Mesothelial cell of epicardium (in vitro differentiated cells): Measurements from ENCODE around the gene KLHL14. TPM values are rescaled to one million over a fixed set of nuclear protein-coding genes. Genes with fewer than 3 reads are reported as not detected.

Experiments
- DNase-seq, 2 experiments: peaks; one replicate each; pipeline ENCODE4 v3.0.0; 2021; ENCODE audit warnings: low spot score in 2 of 2; ENCODE audit not compliant: unreplicated experiment in 2 of 2
- H3K27ac Mint-ChIP-seq: 2 replicates; pipeline ENCODE4 v1.8.0; 2021; ENCODE audit warnings: mixed read lengths
- H3K27me3 Mint-ChIP-seq: 2 replicates; pipeline ENCODE4 v1.8.0; 2021; ENCODE audit warnings: low read depth, mixed read lengths
- H3K36me3 Mint-ChIP-seq: 2 replicates; pipeline ENCODE4 v1.8.0; 2021; ENCODE audit warnings: mixed read lengths
- H3K4me1 Mint-ChIP-seq: 2 replicates; pipeline ENCODE4 v1.8.0; 2021; ENCODE audit warnings: mixed read lengths
- H3K4me3 Mint-ChIP-seq: 2 replicates; pipeline ENCODE4 v1.8.0; 2021; ENCODE audit warnings: mild to moderate bottlenecking, moderate library complexity, mixed read lengths
- H3K9me3 Mint-ChIP-seq: 2 replicates; pipeline ENCODE4 v1.8.0; 2021; ENCODE audit warnings: mixed read lengths
- total RNA-seq: library from RNA; stranded (reverse); gene quantifications from 3 replicates; pipeline ENCODE4 v1.2.1, GENCODE V29; 2021
- TF ChIP-seq, protein P1 (sequence below): fragments of 200-600 bp; sonication (generic); IDR thresholded peaks from one replicate; pipeline ENCODE4 v1.5.0; 2021; ENCODE audit warnings: antibody characterized with exemption; ENCODE audit not compliant: unreplicated experiment

Gene KLHL14
- total RNA-seq, 1 donor from 2014 or later, result 0.04 TPM

DNA sequence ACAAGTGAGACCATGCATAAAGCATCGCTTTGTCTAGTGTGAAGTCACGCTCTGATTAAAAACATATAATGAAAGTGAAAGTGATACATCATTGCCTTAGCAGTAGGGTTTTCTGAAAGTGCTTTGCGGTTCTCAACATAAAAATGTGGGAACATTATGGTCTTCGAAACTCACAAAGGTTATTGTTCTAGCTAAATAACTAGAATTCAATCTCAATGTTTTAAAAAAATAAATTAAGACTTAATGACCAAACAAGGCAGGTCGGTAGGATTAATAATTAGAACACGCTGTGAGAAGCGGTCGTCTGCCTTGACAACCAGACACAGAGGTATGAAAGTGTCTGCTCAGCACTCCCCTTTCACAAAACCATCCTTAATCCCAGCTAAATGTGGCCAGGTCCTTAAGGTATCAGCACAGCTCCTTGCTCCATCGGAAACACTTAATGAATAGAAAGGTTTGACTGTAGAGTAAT is 42.2 kb downstream of the KLHL14 start:
- no peaks in the 10 kb centered on the region for H3K36me3 Mint-ChIP-seq
- H3K4me3 Mint-ChIP-seq, result no peak overlapping the region
- H3K27ac Mint-ChIP-seq, result no peak overlapping the region

DNA sequence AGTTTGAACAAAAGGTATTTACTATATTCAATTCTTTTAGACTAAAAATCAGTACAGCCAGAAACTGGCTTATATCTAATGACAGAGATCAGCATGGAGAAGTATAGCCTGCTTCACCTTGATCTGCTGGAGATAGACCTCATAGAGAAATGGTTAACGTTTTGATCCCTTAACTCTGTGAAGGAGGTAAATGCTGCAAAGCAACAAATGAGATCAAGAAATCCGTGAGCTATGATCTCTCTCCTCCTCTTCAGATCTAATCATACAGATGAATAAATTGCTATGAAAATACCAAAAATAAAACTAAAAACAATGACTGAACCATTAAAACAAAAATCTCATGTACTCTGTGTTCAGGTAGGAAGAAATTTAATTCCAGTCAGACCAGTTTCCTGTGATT is 42.8 kb downstream of the KLHL14 start:
- TF ChIP-seq, protein P1, sequence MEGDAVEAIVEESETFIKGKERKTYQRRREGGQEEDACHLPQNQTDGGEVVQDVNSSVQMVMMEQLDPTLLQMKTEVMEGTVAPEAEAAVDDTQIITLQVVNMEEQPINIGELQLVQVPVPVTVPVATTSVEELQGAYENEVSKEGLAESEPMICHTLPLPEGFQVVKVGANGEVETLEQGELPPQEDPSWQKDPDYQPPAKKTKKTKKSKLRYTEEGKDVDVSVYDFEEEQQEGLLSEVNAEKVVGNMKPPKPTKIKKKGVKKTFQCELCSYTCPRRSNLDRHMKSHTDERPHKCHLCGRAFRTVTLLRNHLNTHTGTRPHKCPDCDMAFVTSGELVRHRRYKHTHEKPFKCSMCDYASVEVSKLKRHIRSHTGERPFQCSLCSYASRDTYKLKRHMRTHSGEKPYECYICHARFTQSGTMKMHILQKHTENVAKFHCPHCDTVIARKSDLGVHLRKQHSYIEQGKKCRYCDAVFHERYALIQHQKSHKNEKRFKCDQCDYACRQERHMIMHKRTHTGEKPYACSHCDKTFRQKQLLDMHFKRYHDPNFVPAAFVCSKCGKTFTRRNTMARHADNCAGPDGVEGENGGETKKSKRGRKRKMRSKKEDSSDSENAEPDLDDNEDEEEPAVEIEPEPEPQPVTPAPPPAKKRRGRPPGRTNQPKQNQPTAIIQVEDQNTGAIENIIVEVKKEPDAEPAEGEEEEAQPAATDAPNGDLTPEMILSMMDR, result no peak
- H3K4me3 Mint-ChIP-seq, result no peak overlapping the region
- peaks cover 33% of the 10 kb centered on the region for H3K27me3 Mint-ChIP-seq
- peaks cover 3% of the 10 kb centered on the region for H3K4me1 Mint-ChIP-seq
- peaks cover 4% of the 10 kb centered on the region for H3K9me3 Mint-ChIP-seq
- DNase-seq, result no peak
- H3K27ac Mint-ChIP-seq, result no peak overlapping the region
- no peaks in the 10 kb centered on the region for H3K36me3 Mint-ChIP-seq

More for the DNA sequence above, 42.2 kb downstream of the KLHL14 start:
- peaks cover 4% of the 10 kb centered on the region for H3K9me3 Mint-ChIP-seq
- H3K4me1 Mint-ChIP-seq, result peaks cover 3% of the 10 kb centered on the region
- DNase-seq, result no peak
- TF ChIP-seq, protein P1, result no peak
- H3K27me3 Mint-ChIP-seq, result peaks cover 33% of the 10 kb centered on the region

DNA sequence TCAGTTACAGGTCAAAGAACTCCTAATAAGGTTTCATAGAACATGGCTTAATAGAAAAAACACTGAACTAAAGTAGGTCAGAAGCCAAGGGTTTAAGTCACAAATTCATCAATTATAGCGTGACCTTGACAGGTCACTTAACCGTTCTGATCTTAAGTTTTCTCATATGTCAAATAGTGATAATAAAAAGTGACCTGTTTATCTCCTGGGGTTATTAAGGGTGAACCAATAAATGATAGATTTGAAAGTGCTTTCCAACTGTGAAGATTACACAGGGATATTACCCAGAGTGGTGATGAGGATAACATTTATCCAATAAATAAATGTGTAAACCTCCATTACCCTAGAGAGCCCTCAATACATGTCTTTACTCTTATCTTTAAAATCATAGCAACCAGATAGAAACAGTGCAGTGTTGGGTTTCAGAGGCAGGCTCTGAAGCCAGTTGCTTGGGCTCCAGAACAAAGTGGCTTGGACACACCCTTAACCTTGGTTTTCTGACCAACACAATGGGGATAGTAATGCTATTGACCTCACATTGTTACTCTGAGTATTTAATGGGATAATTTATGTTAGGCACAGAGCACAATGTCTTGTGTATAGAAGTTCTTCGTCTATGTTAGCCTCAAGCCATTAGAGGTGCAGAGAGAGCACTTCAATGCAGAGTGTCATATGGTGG is 48.6 kb downstream of the KLHL14 start:
- Mint-ChIP-seq H3K27me3 (peaks cover 37% of the 10 kb centered on the region), H3K36me3 (no peaks in the 10 kb centered on the region), H3K9me3 (no peaks in the 10 kb centered on the region), H3K27ac (no peak overlapping the region), H3K4me3 (no peak overlapping the region), H3K4me1 (no peaks in the 10 kb centered on the region)
- TF ChIP-seq, protein P1, result no peak
- DNase-seq, result no peak

DNA sequence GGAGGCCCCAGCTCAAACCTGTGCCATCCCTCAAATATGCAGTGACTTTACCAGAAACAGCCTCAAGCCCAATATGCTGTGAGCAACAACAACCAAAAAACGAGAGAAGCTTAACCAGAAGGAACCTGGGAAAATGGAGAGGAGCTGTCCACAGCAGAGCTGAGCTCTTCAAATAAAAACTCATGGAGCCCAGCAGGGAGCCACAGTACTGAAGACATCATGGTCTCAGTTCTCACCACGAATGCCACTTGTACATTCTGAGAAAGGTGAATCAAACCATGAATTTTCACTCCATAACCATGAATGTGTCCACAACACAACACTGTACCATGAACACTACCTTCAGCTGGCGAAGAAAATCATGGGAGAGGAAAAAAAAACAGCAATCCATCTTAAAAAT is 50.5 kb downstream of the KLHL14 start:
- peaks cover 37% of the 10 kb centered on the region for H3K27me3 Mint-ChIP-seq
- no peaks in the 10 kb centered on the region for H3K4me1 Mint-ChIP-seq
- TF ChIP-seq, protein P1, result no peak
- H3K4me3 Mint-ChIP-seq, result no peak overlapping the region
- H3K9me3 Mint-ChIP-seq, result no peaks in the 10 kb centered on the region
- H3K27ac Mint-ChIP-seq, result no peak overlapping the region
- DNase-seq, result no peak
- no peaks in the 10 kb centered on the region for H3K36me3 Mint-ChIP-seq

DNA sequence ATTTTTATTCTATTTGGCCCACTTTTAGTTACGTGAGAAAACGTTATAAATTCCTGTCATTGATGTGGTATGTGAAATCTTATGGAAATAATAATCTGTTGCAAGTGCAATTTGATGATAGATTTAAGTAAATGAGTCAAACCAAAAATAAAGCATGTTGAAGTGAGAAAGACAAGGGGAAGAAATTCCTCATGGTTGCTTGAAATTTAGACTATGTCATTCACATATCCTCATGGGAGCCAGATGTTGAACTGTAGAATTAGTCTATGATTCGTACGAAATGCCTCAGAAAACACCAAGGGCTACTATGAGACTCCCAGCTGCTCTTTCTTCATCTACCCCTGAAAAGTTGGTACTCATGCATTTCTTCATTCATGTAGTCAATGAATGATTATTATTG is 55.7 kb downstream of the KLHL14 start:
- Mint-ChIP-seq H3K9me3 (no peaks in the 10 kb centered on the region), H3K4me1 (peaks cover 2% of the 10 kb centered on the region), H3K4me3 (no peak overlapping the region), H3K36me3 (no peaks in the 10 kb centered on the region), H3K27ac (no peak overlapping the region), H3K27me3 (peaks cover 31% of the 10 kb centered on the region)
- TF ChIP-seq, protein P1, result no peak
- DNase-seq, result no peak
